PFSK-1 (cell line): Measurements from ENCODE around the gene SRP19.

ENCODE experiments used
- FOXP2 ChIP-seq: optimal IDR thresholded peaks from 2 replicates; pipeline ENCODE3; 2011; ENCODE audit warnings: borderline replicate concordance, control low read depth, inconsistent platforms; ENCODE audit not compliant: insufficient read depth; ENCODE audit errors: extremely low read length, extremely low read depth
- POLR2AphosphoS5 ChIP-seq: IDR thresholded peaks from 2 replicates; pipeline ENCODE4 v1.6.1; 2012; ENCODE audit warnings: low read depth, mild to moderate bottlenecking, control low read depth, low read length, moderate library complexity
- REST ChIP-seq, 2 experiments: IDR thresholded peaks; 2 replicates each; pipeline versions ENCODE4 v1.6.1 to v1.8.0; 2011 to 2012; ENCODE audit warnings: low read depth in 2 of 2, low read length in 2 of 2, control low read depth in 1 of 2, inconsistent platforms in 1 of 2, mild to moderate bottlenecking in 1 of 2, moderate library complexity in 1 of 2; ENCODE audit not compliant: insufficient read depth in 1 of 2
- SIN3A ChIP-seq: IDR thresholded peaks from 2 replicates; pipeline ENCODE4 v1.6.1; 2012; ENCODE audit warnings: mild to moderate bottlenecking, low read length, moderate library complexity, borderline replicate concordance; ENCODE audit not compliant: insufficient read depth
- TAF1 ChIP-seq: IDR thresholded peaks from 2 replicates; pipeline ENCODE4 v1.6.1; 2012; ENCODE audit warnings: low read length, control low read depth, borderline replicate concordance; ENCODE audit not compliant: insufficient read depth

- TF ChIP-seq TAF1 (no peak), POLR2AphosphoS5 (no peak), FOXP2 (no peak), SIN3A (no peak), REST (IDR thresholded peaks at IDR 0.05; ENCODE audit: insufficient read depth in 1 of 2, low read depth in 2 of 2, low read length in 2 of 2) (no peak)
Measured at GRCh38 chr5:112849912-112850311, 11.2 kb upstream of the SRP19 start.
